Kidney capillary endothelial cell (primary cell): ENCODE data around the gene KIAA0513.

Source experiments
- DNase-seq: peaks from one replicate; pipeline ENCODE4 v3.0.0-alpha.2; 2018; ENCODE audit warnings: low spot score

KIAA0513 gene

GRCh38 chr16:85136213-85136701, 108.7 kb downstream of the KIAA0513 start:
- no peak for DNase-seq

- no peak for DNase-seq
Observed at GRCh38 chr16:85136702-85137322, 109.2 kb downstream of the KIAA0513 start.

- no peak for DNase-seq
Observed at GRCh38 chr16:85137323-85138072, 109.9 kb downstream of the KIAA0513 start.

GRCh38 chr16:85138073-85138824, 110.7 kb downstream of the KIAA0513 start:
- no peak for DNase-seq

- DNase-seq: no peak
Observed at GRCh38 chr16:85138825-85139627, 111.4 kb downstream of the KIAA0513 start.

- DNase-seq: no peak
Observed at GRCh38 chr16:85139881-85140339, 112.3 kb downstream of the KIAA0513 start.

GRCh38 chr16:85140455-85141012, 112.9 kb downstream of the KIAA0513 start:
- DNase-seq: no peak

- DNase-seq: no peak
Observed at GRCh38 chr16:85141491-85142128, 114.0 kb downstream of the KIAA0513 start.

GRCh38 chr16:85142129-85142513, 114.5 kb downstream of the KIAA0513 start:
- no peak for DNase-seq

- DNase-seq: no peak
Observed at GRCh38 chr16:85142771-85143211, 115.2 kb downstream of the KIAA0513 start.
